Measurements from ENCODE around the gene CSH1.

The CSH1 gene

DNA sequence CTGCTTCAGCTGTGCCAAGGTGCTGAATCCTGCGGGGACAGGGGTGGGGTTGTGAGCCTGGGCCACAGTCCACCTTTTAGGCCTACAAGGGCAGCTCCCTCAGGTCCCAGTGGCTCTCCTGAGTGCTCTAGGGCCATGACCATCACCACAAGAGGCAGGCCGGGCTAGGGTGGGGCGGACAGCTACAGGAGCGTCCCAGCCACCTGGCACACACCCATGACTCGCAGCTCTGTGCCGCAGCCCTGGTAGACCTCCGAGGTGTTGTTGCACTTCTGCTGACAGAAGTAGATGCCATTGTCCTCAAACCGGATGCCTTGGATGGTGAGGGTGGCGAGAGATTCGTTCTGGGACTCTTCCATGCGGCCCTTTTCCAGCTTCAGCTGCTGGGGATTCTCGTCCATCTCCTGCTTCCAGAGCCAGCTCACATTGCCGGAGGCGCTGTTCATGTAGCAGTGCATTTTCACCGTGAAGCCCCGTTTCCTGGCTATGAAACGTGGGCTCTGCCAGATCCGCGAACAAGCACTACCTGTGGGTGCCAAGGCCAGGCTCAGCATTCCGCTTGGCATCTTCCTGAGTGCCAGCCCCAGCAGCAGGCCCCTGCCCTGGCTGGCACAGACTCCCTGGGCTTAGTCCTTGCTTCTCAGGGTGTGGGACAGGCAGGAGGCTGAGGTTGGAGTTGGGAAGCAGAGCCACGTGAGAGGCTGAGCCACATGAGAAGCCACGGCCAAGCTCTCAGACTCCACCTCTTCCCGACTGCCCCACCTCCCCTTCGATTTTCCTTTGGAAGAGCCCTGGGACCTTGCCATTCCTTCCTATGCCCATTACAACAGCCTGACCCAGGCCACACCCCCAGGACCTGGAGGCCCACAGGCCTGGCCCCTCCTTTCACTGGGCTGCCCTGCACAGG, 33.7 kb upstream of the CSH1 start:
- H3K36me3 ChIP-seq, result no peaks in the 10 kb centered on the region
- TF ChIP-seq, protein P1, sequence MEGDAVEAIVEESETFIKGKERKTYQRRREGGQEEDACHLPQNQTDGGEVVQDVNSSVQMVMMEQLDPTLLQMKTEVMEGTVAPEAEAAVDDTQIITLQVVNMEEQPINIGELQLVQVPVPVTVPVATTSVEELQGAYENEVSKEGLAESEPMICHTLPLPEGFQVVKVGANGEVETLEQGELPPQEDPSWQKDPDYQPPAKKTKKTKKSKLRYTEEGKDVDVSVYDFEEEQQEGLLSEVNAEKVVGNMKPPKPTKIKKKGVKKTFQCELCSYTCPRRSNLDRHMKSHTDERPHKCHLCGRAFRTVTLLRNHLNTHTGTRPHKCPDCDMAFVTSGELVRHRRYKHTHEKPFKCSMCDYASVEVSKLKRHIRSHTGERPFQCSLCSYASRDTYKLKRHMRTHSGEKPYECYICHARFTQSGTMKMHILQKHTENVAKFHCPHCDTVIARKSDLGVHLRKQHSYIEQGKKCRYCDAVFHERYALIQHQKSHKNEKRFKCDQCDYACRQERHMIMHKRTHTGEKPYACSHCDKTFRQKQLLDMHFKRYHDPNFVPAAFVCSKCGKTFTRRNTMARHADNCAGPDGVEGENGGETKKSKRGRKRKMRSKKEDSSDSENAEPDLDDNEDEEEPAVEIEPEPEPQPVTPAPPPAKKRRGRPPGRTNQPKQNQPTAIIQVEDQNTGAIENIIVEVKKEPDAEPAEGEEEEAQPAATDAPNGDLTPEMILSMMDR (IDR thresholded peaks at IDR 0.05; ENCODE audit: low read depth, low read length), result no peak
- no peaks in the 10 kb centered on the region for H3K27me3 ChIP-seq
- H3K4me1 ChIP-seq, result no peaks in the 10 kb centered on the region
- DNase-seq, result no peak
- H3K9me3 ChIP-seq, result no peaks in the 10 kb centered on the region
- H3K4me3 ChIP-seq (ENCODE audit: low read depth, low read length), result no peak overlapping the region

DNA sequence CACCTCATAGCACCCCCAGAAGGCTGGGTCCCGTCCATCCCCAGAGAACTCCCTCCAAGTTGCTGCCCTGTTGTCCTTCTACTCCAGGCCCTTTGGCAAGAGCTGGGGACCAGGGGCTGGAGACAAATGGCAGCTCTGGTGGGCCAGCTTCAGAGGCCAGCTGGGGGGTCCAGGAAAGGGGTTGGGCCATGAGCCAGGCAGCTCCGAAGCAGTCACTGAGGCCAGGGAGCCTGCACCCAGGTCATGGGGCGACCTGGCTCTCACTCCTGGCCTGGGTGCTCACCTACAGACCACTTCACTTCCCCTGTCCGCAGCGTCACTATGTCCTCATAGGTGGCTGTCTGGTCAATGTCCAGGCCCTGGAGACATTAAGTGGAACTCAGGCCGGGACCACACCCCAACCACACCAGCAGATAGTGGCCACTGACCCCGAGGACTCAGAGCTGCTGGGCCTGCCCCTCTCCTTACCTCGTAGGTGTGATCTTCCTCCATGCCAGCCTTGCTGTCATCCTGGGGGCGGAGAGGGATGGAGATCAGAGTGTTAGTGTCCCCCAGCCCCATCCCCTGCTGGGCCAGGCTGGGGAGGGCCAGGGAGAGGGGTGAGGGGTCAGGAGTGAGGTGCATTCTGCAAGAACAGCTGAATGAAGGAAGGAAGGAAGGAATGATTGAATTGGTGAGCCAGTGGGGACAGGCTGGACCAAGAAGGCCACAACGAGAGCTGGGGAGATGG, 32.8 kb upstream of the CSH1 start:
- TF ChIP-seq, protein P1 (IDR thresholded peaks at IDR 0.05; ENCODE audit: low read depth, low read length), result no peak
- H3K36me3 ChIP-seq, result no peaks in the 10 kb centered on the region
- H3K4me3 ChIP-seq (ENCODE audit: low read depth, low read length), result no peak overlapping the region
- no peaks in the 10 kb centered on the region for H3K4me1 ChIP-seq
- no peaks in the 10 kb centered on the region for H3K9me3 ChIP-seq
- no peak for DNase-seq
- no peaks in the 10 kb centered on the region for H3K27me3 ChIP-seq

DNA sequence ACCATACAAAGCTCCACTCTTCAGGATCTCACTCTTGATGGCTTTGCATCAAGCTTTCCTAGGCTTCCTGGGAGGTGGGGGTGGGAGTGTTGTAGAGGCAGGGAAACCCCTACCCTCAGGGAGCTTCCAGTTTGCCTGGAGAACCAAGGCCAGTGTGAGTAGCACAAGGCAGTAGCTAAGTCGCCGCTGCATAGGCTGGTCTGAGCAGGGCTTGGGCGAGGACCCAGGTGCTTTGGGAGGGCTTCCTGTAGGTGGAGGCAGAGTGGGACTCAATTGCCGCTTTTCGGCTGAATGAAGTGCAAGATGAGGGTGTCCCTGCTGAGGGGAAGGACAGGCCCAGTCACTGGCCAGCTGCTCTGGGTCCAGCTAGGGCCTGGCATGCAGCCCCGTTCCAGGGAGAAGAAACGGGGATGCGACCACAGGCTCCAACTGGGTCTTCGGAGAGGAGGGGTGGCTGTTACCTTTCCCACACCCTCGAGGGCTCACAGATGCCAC, 31.8 kb upstream of the CSH1 start:
- no peaks in the 10 kb centered on the region for H3K27me3 ChIP-seq
- H3K36me3 ChIP-seq, result no peaks in the 10 kb centered on the region
- TF ChIP-seq, protein P1 (IDR thresholded peaks at IDR 0.05; ENCODE audit: low read depth, low read length), result no peak

DNA sequence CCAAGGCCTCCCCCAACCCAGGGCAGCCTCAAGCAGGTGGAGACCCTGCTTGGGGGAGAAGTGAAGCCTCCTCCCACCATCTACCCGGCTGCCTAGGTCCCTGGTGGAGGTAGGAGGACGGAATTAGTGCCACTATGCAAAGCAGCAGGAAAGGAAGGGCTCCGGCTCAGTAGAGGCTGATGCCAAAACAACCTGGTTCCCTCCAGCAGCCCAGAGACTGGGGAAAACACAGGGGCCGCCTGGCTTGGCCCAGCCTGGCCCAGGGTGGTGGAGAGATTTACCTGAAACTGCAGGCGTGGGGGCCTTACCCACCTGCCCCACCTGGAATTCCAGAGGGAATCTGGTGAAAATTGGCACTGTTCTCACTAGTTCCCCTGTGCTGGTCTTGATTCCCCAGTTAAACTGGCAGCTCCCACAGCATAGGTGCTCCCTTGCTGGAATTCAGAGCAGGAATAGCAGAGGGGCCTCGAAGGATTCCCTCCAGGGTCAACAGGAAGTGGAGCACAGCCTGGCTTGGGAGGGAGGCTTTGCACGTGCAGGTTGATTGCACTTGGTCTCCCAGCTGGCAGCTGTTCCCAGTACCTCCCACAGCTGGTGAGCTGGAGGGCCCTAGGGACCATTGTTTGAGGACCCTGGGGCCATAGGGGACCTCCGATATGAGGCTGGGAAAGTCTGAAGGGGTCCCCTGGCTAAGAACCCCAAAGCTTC, 31.2 kb upstream of the CSH1 start:
- no peaks in the 10 kb centered on the region for H3K4me1 ChIP-seq
- H3K27me3 ChIP-seq, result no peaks in the 10 kb centered on the region
- TF ChIP-seq, protein P1 (IDR thresholded peaks at IDR 0.05; ENCODE audit: low read depth, low read length), result no peak
- no peak overlapping the region for H3K4me3 ChIP-seq (ENCODE audit: low read depth, low read length)
- H3K36me3 ChIP-seq, result no peaks in the 10 kb centered on the region
- H3K9me3 ChIP-seq, result no peaks in the 10 kb centered on the region
- no peak for DNase-seq

More for the DNA sequence above, 31.8 kb upstream of the CSH1 start:
- Histone ChIP-seq H3K4me3 (ENCODE audit: low read depth, low read length) (no peak overlapping the region), H3K4me1 (no peaks in the 10 kb centered on the region), H3K9me3 (no peaks in the 10 kb centered on the region)
- no peak for DNase-seq

DNA sequence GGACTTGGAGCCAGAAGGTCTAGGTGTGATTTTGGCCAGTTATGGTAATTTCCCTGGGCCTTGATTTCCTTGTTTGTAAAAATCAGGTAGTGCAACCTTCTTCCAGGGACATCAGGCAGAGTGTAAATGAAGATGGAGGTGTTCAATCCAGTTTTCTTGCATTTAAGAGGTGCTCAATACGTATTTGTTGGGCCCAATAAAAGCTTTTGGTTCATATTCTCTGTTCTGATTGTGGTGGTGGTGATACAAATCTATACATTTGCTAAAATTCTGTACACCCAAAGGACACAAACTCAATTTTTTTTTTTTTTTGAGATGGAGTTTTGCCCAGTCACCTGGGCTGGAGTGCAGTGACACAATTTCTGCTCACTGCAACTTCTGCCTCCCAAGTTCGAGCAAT, 29.8 kb upstream of the CSH1 start:
- no peaks in the 10 kb centered on the region for H3K4me1 ChIP-seq
- no peaks in the 10 kb centered on the region for H3K9me3 ChIP-seq
- no peak for DNase-seq
- H3K27me3 ChIP-seq, result no peaks in the 10 kb centered on the region
- TF ChIP-seq, protein P1 (IDR thresholded peaks at IDR 0.05; ENCODE audit: low read depth, low read length), result no peak
- no peak overlapping the region for H3K4me3 ChIP-seq (ENCODE audit: low read depth, low read length)
- H3K36me3 ChIP-seq, result no peaks in the 10 kb centered on the region
